Esophagus muscularis mucosa (tissue), 4 donors: ENCODE results near the gene NSDHL. TPM values are rescaled to one million over a fixed set of nuclear protein-coding genes. Genes with fewer than 3 reads are reported as not detected.

Source experiments
- DNase-seq: peaks from one replicate; pipeline ENCODE4 v3.0.0-alpha.2; 2017; ENCODE audit errors: extremely low spot score
- H3K27ac ChIP-seq, 4 donors: fragments of 200-600 bp; sonication (generic); replicated peaks in 1 of 4; 1 replicate in 3 of 4; 2 replicates in 1 of 4; pipeline ENCODE4 v1.5.1; 2016 to 2019; ENCODE audit warnings: mild to moderate bottlenecking in 1 of 4
- H3K27me3 ChIP-seq, 4 donors: fragments of 200-600 bp; sonication (generic); one replicate each; pipeline versions ENCODE4 v1.5.1 to v1.6.0; 2016 to 2019
- H3K36me3 ChIP-seq, 4 donors: fragments of 200-600 bp; sonication (generic); one replicate each; pipeline ENCODE4 v1.5.1; 2016 to 2019
- H3K4me1 ChIP-seq, 4 donors: fragments of 200-600 bp; sonication (generic); one replicate each; pipeline ENCODE4 v1.5.1; 2016 to 2019
- H3K4me3 ChIP-seq, 4 donors: fragments of 200-600 bp; sonication (generic); 1 replicate in 2 of 4; 2 replicates in 2 of 4; pipeline ENCODE4 v1.5.1; 2016 to 2019; ENCODE audit warnings: mild to moderate bottlenecking in 4 of 4, moderate library complexity in 1 of 4
- H3K9me3 ChIP-seq, 4 donors: fragments of 200-600 bp; sonication (generic); 1 replicate in 3 of 4; 2 replicates in 1 of 4; pipeline ENCODE4 v1.5.1; 2016 to 2019
- CTCF ChIP-seq, 3 experiments: fragments of 200-600 bp in 2 of 3; fragments of 450-650 bp in 1 of 3; sonication (generic) in 2 of 3; IDR thresholded peaks; one replicate each; pipeline ENCODE4 v1.5.1; 2017 to 2019; ENCODE audit warnings: antibody characterized with exemption in 3 of 3, mild to moderate bottlenecking in 2 of 3, moderate library complexity in 1 of 3
- EP300 ChIP-seq: sonication (generic); formaldehyde crosslinking; IDR thresholded peaks from one replicate; pipeline ENCODE4 v1.6.1; 2017; ENCODE audit warnings: antibody characterized with exemption
- POLR2A ChIP-seq: fragments of 450-650 bp; IDR thresholded peaks from one replicate; pipeline ENCODE4 v1.6.1; 2017; ENCODE audit warnings: antibody characterized with exemption, moderate library complexity, mild to moderate bottlenecking, low read depth
- POLR2AphosphoS5 ChIP-seq, 2 donors: sonication (generic); formaldehyde crosslinking; IDR thresholded peaks; one replicate each; pipeline ENCODE4 v1.6.1; 2017; ENCODE audit warnings: antibody characterized with exemption in 2 of 2
- WGBS: methylation state at CpG from one replicate; pipeline ENCODE4 v1.1.5; 2018; 5-methylcytosine and 5-hydroxymethylcytosine counted together
- intact Hi-C: fragments of 100-400 bp; cut with DNase I; formaldehyde crosslinking; loops from one replicate; pipeline ENCODE4 v1.15.1; 2023
- total RNA-seq, 4 donors: library from RNA; depleted of rRNA; stranded (reverse); fragments of >200 nt; gene quantifications; one replicate each; pipeline versions ENCODE4 v1.1.0 to v1.2.1, GENCODE V29; 2016

Gene NSDHL
- total RNA-seq, 4 donors from 2014 or later = 5.8 to 10.1 (median 8.7) TPM

DNA sequence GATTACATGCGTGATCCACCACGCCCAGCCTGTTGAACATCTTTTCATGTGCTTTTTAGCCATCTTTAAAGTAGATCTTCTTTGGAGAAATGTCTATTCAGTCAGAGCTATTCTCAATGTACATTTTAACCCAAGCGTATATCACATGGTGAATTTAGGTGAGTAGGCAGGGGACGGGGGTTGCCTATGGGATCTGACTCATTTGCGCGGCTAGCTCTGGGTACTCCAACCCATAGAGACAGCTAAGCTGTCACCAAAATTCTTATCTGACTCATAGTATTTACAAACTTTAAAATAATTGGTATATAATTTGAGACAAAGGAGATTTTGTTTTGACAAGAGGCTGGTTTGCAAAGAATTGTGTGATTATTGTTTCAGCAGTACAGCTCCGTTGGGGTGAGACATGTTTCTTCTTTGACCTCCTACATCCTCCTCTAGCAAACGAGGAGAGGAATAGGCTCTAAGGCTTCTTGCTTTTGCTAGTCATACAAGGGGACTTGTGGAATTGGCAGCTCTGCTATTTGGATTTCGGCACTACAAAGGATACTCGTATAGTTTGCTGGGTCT lies 12.0 kb downstream of the NSDHL start:
- Histone ChIP-seq H3K27me3 (no peaks in the 10 kb centered on the region), H3K4me1 (no peaks in the 10 kb centered on the region), H3K4me3 (no peak overlapping the region), H3K27ac (no peak overlapping the region), H3K9me3 (no peaks in the 10 kb centered on the region), H3K36me3 (peaks cover 0 to 14% (median 8%) of the 10 kb centered on the region in 4 donors)
- 91% methylated on average over 10 of the region's 10 CpGs for WGBS
- intact Hi-C loops = no loop called here
- TF ChIP-seq CTCF (IDR thresholded peaks at IDR 0.05) (no peak), POLR2AphosphoS5 (IDR thresholded peaks at IDR 0.05) (no peak)
- no peak for DNase-seq

DNA sequence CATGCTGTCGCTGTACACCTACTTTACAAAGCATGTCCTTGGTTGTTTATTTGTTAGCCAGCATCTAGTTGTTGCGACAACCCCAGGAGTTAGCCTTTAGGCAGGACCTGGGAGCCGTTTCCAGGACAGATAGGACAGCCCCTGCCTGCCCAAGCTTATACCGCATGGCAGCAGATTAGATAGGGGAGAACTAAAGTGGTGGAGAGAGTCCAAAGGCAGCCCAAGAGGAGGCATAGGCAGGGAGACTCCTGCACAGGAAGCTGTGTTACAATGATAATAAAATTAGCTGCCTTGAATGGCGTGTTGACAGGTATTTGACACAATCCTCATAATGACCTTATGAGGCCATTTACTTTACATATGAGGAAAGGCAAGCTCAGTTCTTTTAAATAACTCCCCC lies 13.0 kb downstream of the NSDHL start:
- Histone ChIP-seq H3K27ac (no peak overlapping the region), H3K4me3 (no peak overlapping the region), H3K9me3 (no peaks in the 10 kb centered on the region), H3K4me1 (no peaks in the 10 kb centered on the region), H3K27me3 (no peaks in the 10 kb centered on the region), H3K36me3 (peaks cover 0 to 14% (median 9%) of the 10 kb centered on the region in 4 donors)
- no peak for TF ChIP-seq POLR2A
- TF ChIP-seq EP300 = no peak
- no peak for TF ChIP-seq POLR2AphosphoS5 (IDR thresholded peaks at IDR 0.05)
- TF ChIP-seq CTCF (IDR thresholded peaks at IDR 0.05) = no peak
- intact Hi-C loops = no loop called here
- 85% methylated on average over 4 of the region's 5 CpGs for WGBS
- DNase-seq = no peak

GRCh38 chrX:152844256-152844655 lies 13.4 kb downstream of the NSDHL start:
- DNase-seq = no peak
- TF ChIP-seq POLR2A = no peak
- TF ChIP-seq POLR2AphosphoS5 (IDR thresholded peaks at IDR 0.05) = no peak
- TF ChIP-seq EP300 = no peak
- TF ChIP-seq CTCF (IDR thresholded peaks at IDR 0.05) = no peak
- WGBS = 88% methylated on average over 6 of the region's 6 CpGs
- Histone ChIP-seq H3K27ac (no peak overlapping the region), H3K36me3 (peaks cover 0 to 17% (median 9%) of the 10 kb centered on the region in 4 donors), H3K4me1 (no peaks in the 10 kb centered on the region), H3K9me3 (no peaks in the 10 kb centered on the region), H3K4me3 (no peak overlapping the region), H3K27me3 (no peaks in the 10 kb centered on the region)
- intact Hi-C loops = no loop called here

- peaks cover 0 to 31% (median 8%) of the 10 kb centered on the region in 4 donors for H3K36me3 ChIP-seq
- TF ChIP-seq CTCF (IDR thresholded peaks at IDR 0.05) (no peak), POLR2AphosphoS5 (IDR thresholded peaks at IDR 0.05) (no peak)
- intact Hi-C loops = no loop called here
- 85% methylated on average over 17 of the region's 17 CpGs for WGBS
- no peaks in the 10 kb centered on the region for H3K27me3 ChIP-seq
- no peak overlapping the region for H3K4me3 ChIP-seq
- H3K9me3 ChIP-seq = no peaks in the 10 kb centered on the region
- H3K4me1 ChIP-seq = no peaks in the 10 kb centered on the region
- no peak overlapping the region for H3K27ac ChIP-seq
- DNase-seq = no peak
Measured at GRCh38 chrX:152845618-152846240, 14.9 kb downstream of the NSDHL start.

GRCh38 chrX:152847281-152847680 lies 16.4 kb downstream of the NSDHL start:
- Histone ChIP-seq H3K36me3 (peaks cover 0 to 44% (median 14%) of the 10 kb centered on the region in 4 donors), H3K4me1 (no peaks in the 10 kb centered on the region), H3K4me3 (no peak overlapping the region), H3K27ac (no peak overlapping the region), H3K9me3 (no peaks in the 10 kb centered on the region), H3K27me3 (no peaks in the 10 kb centered on the region)
- TF ChIP-seq POLR2AphosphoS5 (IDR thresholded peaks at IDR 0.05) = no peak
- no peak for TF ChIP-seq EP300
- no peak for TF ChIP-seq CTCF (IDR thresholded peaks at IDR 0.05)
- TF ChIP-seq POLR2A = no peak
- no peak for DNase-seq
- intact Hi-C loops = no loop called here
- 72% methylated on average over 6 of the region's 6 CpGs for WGBS
